HL-60/S4 treated with retinoic acid at 250 ng/mL for 4 days and 3 days (cell line): Measurements from ENCODE around the gene MALRD1.

Experiments
- in situ Hi-C: fragments of 300-500 bp; cut with MboI; formaldehyde crosslinking; loops from 2 replicates; pipeline ENCODE4 v1.7.0; 2022; ENCODE audit warnings: low sequenced_read_pairs

The MALRD1 gene

DNA sequence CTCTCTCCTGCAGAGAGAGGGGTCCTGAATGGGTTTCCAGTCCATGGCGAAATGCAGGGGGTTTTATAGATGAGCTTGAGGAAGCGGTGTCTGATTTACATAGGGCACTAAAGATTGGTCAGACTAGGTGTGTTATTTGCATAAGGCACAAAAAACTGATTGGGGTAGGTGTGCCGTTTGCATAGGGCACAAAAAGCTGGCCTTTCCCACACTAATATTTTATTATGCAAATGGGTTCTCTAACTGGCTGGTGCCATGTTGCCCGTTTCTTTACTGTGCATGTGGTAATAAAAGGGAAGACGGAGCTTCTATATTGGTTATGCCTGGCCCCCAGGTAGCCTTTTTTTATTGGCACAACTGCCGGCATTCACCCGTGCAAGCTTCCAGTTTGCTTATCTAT is 50.2 kb downstream of the MALRD1 start:
- in situ Hi-C loops: no loop called here

DNA sequence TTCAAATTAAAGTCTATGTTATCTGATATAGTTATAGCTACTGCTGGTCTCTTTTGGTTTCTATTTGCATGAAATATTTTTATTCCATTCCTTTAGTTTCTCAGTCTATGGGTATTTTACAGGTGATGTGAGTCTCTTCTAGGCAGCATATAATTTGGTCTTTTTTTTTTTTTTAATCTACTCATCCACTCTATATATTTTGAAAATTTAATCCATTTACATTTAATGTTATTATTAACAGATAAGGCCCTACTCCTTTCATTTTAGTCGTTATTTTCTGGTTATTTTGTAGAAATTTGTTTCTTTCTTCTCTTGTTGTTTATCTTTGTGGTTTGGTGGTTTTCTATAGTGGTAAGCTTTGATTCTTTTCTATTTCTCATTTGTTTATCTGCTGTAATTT is 58.8 kb downstream of the MALRD1 start:
- in situ Hi-C loops: no loop called here

GRCh38 chr10:19111501-19112267 is 63.1 kb downstream of the MALRD1 start:
- in situ Hi-C loops: no loop called here

DNA sequence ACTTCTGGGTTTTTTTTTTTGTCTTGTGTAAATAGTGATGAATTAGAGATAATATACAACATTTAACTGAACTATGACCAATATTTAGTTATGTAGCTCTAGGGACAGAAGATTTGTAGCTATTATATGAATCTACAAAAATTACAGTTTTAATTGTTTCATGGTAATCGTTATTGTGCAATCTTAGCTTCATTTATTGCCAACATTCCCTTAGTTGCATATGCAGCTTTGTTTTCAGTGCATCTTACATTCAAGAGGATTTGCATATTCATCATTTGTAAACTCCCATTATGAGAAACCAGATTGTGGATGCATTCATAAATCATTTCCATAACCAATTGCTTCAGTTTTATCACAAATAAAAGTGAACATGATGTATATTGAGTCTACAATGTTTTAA is 68.8 kb downstream of the MALRD1 start:
- in situ Hi-C loops: no loop called here

GRCh38 chr10:19119191-19119590 is 70.6 kb downstream of the MALRD1 start:
- in situ Hi-C loops: no loop called here

- in situ Hi-C loops: no loop called here
Observed at GRCh38 chr10:19120381-19120908, 71.8 kb downstream of the MALRD1 start.

GRCh38 chr10:19133992-19134391 is 85.4 kb downstream of the MALRD1 start:
- in situ Hi-C loops: no loop called here

- in situ Hi-C loops: no loop called here
Observed at GRCh38 chr10:19142967-19143366, 94.4 kb downstream of the MALRD1 start.

DNA sequence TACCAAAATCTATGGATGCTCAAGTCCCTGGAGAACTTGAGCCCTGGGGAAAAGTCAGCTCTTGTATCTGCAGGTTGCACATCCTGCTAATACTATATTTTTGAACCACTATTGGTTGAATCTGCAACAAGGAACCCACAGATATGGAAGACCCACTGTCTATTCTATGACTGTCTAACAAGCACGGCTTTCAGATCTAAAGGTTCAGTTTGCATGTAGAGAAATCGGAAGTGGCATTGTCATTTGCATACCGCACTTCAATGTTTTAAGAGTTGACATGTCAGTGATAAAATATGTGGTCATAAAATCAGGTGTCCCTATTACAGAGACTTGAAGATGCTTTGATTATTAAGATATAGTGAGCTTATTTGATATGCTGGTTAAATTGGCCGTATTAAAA is 95.6 kb downstream of the MALRD1 start:
- in situ Hi-C loops: no loop called here

DNA sequence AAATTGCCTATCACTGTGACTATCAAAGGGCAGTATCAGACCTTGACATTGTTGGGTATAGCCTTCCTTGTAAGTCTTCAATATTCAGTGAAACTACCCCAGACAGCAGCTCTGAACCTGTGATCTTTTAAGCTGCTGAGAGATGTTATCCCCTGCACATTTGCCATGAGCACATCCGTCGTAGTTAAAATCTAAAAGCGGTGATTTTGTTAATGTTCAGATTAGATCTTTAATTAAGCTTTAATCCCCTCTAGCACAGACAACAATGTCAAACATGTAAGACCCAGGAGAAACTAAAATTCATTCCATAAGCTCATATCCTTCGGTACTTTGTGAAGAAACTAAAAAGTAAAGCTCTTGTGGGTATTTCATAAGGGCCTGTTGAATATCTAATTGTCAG is 105.8 kb downstream of the MALRD1 start:
- in situ Hi-C loops: no loop called here

GRCh38 chr10:19158358-19158757 is 109.8 kb downstream of the MALRD1 start:
- in situ Hi-C loops: no loop called here

GRCh38 chr10:19158870-19159269 is 110.3 kb downstream of the MALRD1 start:
- in situ Hi-C loops: no loop called here

DNA sequence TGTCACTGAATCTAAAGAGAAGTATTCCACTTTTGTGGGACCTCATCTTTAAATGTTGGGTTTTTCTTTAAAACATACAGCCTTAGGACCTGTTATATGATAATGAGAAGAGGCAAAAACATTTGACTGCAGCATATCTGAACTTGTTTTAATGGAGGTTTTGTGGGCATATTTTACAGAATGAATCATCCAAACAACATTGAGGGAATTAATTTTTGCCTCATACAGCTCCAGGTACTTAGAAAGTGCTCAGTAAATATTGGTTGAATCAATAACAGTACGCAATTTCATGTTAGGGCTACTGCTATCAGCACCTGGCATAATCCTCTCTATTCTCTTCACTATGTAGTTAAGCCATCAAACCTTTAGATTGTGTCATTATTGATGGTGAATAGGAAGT is 115.9 kb downstream of the MALRD1 start:
- in situ Hi-C loops: no loop called here

DNA sequence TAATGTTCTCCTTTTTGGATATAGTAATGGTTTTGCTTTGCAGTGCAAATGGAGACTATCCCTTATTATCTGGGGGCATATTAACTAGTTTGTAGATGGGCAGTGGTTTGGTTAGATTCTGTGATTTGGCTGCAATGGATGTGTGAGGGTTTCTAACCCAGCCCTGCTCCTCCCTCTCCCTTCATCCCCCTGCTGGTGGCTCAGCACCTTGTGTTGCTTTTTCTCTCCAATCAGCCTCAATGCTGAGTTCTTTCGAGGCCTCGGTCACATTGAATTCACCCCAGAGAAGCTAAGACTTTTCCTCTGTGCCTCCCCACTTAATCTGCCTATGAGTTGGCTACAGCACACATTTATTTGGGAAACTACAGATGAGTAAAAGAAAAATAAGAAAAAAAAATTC is 120.0 kb downstream of the MALRD1 start:
- in situ Hi-C loops: no loop called here

DNA sequence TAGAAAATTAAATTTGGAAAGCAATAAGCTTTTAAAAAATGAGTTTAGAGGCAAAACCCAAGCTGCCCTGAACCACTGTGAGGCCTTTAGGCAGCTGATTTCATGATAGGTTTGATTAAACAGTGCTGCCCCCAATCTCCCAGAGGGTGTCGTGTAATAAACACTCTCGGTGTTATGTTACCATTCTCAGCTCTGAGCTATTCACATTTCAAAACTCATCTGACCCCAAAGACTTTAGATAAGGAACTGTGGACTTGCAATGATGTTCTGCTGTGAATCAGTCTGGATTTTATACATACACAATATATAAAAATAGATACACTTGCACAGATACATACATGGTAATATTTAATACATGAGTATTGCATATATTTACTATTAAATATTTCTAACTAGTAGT is 120.4 kb downstream of the MALRD1 start:
- in situ Hi-C loops: no loop called here

DNA sequence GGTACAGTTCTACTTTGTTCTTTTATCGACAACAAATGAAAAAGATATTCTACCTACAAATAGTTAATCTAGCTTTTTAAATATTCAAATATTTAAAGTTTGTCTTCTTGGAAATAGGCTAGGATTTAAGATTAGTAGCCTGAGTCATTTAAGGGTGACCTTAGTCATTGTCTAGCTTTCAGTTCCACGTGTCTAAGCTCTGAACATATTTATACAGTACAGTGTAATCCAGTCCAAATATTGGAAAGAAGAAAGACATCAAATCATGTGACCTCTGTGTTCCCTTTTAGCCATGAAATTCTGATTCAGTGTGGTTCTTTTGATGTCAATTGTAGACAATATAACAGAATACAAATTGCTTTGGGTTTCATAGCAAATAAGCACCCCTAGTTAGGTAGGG is 121.1 kb downstream of the MALRD1 start:
- in situ Hi-C loops: no loop called here

DNA sequence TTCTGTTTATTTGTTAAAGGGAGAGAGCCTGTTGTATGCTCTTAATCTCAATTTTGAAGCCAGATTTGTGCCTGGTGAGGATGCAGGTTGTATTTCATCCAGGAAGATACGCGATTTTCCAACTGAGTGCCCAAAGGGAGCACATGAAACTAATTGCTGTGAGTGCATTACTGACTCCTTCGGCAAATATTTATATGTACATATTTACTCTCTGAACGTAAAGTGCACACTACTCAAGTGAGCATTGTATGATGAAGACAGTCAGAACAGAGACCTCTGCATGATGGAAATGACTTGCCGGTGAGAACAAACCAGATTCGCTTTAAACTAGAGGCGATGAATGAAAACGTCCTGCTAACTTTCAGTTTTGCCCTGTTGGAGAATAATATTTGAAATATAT is 130.1 kb downstream of the MALRD1 start:
- in situ Hi-C loops: no loop called here

GRCh38 chr10:19184891-19185290 is 136.3 kb downstream of the MALRD1 start:
- in situ Hi-C loops: no loop called here

GRCh38 chr10:19194866-19195265 is 146.3 kb downstream of the MALRD1 start:
- in situ Hi-C loops: no loop called here

DNA sequence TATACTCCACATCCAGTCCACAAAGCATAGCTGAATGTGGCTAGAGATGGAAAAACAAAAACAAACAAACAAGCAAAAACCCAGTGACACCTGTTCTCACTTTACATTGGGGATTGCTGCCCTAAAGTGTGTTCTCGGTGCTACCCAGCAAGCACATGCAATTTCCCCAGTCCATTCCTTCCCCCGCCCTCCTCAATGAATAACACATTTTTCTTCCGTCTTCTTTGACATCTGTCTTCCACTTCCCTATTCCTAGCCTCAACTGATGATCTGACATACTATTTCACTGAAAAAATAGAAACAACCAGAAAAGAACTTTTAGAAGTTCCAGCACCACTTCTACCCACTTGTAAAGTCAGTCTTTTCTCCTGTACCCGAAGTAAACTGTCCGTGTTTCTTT is 147.1 kb downstream of the MALRD1 start:
- in situ Hi-C loops: no loop called here

GRCh38 chr10:19200211-19200610 is 151.6 kb downstream of the MALRD1 start:
- in situ Hi-C loops: no loop called here

DNA sequence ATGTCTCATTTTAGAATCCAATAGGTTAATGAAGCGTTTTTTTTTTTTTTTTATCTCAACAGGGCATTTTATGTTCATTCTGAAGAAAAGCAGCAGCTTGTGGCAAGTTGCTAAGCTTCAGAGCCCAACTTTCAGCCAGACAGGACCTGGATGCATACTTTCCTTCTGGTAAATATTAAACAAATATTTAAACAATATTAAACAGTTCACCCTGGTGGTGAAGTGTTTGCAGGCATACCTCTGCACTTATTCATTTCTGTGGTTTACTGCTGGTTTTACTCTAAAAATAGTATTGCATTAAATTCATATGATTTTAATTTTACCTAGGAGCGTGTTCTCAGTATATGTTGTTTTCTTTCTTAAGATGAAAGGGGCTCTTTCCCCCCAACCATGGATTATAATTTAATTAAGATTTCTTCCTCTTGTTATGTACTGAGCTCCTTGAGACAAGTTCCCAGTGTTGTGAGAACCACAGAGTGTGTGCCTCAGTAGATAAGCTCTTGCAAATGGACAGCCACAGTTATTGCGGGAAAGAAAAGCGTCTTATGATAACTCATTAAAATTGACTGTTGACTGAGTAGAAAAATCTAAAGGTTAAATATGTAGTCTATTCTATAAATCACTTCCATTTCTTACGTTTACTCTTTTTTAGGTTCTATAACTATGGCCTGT is 155.8 kb downstream of the MALRD1 start:
- in situ Hi-C loops: no loop called here
